Effector memory CD8-positive, alpha-beta T cell (primary cell): ENCODE results near the gene PPP1R12B.
A peak's percentile ranks its signal among the peaks of the same experiment; 100 is the strongest.
"Not testable (repeated sequence)": the region's sequence is repeated elsewhere in the genome, so short reads cannot be mapped to it uniquely, and the experiment has no call there.

ENCODE experiments used
- ATAC-seq: fragments of 150-1000 bp; cut with Tn5 transposase; replicated peaks from 2 replicates; pipeline ENCODE4 v1.10.0; 2021; ENCODE audit warnings: mild to moderate bottlenecking, moderate library complexity
- DNase-seq, 3 experiments: peaks; one replicate each; pipeline ENCODE4 v3.0.0; 2021
- H3K27ac Mint-ChIP-seq, 2 donors: one replicate each; pipeline ENCODE4 v1.8.0; 2022; ENCODE audit warnings: mild to moderate bottlenecking in 2 of 2, mixed read lengths in 2 of 2, moderate library complexity in 2 of 2
- H3K27me3 Mint-ChIP-seq, 2 donors: one replicate each; pipeline ENCODE4 v1.8.0; 2022; ENCODE audit warnings: mixed read lengths in 2 of 2
- H3K36me3 Mint-ChIP-seq: one replicate; pipeline ENCODE4 v1.8.0; 2022; ENCODE audit warnings: mild to moderate bottlenecking, moderate library complexity, mixed read lengths; ENCODE audit not compliant: insufficient read depth
- H3K4me1 Mint-ChIP-seq, 2 donors: one replicate each; pipeline ENCODE4 v1.8.0; 2022; ENCODE audit warnings: low read depth in 2 of 2, mixed read lengths in 2 of 2
- H3K4me3 Mint-ChIP-seq, 2 donors: one replicate each; pipeline ENCODE4 v1.8.0; 2022; ENCODE audit warnings: mild to moderate bottlenecking in 2 of 2, mixed read lengths in 2 of 2, moderate library complexity in 2 of 2
- H3K9me3 Mint-ChIP-seq, 2 donors: one replicate each; pipeline ENCODE4 v1.8.0; 2022; ENCODE audit warnings: mixed read lengths in 2 of 2

The PPP1R12B gene

DNA sequence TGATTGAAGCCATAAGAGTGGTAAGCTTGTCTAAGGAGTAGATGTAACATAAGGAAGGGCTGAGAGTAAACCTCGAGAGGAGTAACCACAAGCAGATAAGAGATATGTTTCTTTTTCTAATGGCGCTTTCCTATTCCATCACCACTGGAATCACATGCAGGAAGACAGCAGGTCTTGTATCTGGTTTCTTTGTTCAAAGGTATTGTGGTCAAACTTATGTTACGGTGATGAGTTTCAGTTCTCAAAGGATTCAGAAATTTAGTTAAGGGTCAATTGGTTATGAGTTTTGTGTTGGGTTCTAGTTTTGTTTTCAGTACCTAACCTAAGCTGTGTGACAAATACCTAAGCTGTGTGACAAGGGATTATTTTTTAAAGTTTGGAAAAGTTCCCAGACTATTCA, 198.3 kb downstream of the PPP1R12B start:
- H3K4me3 Mint-ChIP-seq, H3K27ac Mint-ChIP-seq, H3K9me3 Mint-ChIP-seq, H3K36me3 Mint-ChIP-seq, DNase-seq, ATAC-seq, H3K27me3 Mint-ChIP-seq: not testable (repeated sequence)
- H3K4me1 Mint-ChIP-seq, result peaks cover 7 to 15% of the 10 kb centered on the region in 2 donors

DNA sequence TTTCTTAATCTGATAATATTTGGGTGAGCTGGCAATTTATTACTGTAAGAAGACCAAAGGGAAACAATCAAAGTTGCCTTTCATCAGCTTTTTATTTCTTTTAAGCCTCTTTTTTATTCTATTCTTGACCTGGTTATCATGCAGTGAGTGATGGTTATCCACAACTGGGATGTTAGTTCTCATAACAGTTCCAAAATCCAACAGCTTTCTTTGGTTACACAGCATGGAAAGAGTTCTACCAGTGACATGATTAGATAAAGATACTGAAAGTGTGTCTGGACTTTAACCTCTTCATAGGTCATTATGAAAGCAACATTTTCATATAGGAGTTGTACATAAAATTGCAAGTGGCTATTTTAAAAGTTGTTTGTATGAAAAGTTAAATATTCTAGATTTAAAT, 198.7 kb downstream of the PPP1R12B start:
- Mint-ChIP-seq H3K9me3 (no peaks in the 10 kb centered on the region), H3K4me3 (no peak overlapping the region), H3K36me3 (no peaks in the 10 kb centered on the region), H3K27ac (no peak overlapping the region), H3K4me1 (peaks cover 7 to 15% of the 10 kb centered on the region in 2 donors), H3K27me3 (no peaks in the 10 kb centered on the region)
- no peak for ATAC-seq
- no peak for DNase-seq

DNA sequence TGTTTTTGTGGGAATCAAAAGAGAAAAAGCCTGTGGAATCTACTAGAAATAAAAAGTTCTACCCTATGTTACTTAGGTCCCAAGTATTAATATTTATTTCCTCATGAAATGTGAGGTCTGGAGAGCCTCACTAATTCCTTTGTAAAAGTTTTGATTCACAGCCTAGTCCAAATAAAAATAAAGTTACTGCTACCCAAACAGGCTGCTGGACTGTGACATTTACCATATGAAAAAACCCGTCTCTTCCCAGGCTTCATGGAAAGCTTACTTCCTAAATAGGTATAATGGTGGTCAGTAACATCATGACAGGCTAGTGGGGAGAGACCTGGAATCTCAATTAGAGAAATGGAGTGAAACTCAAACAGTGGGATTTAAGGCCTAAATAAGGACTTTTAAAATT, 201.6 kb downstream of the PPP1R12B start:
- not testable (repeated sequence) for H3K27me3 Mint-ChIP-seq, ATAC-seq
- peaks cover 7 to 15% of the 10 kb centered on the region in 2 donors for H3K4me1 Mint-ChIP-seq

DNA sequence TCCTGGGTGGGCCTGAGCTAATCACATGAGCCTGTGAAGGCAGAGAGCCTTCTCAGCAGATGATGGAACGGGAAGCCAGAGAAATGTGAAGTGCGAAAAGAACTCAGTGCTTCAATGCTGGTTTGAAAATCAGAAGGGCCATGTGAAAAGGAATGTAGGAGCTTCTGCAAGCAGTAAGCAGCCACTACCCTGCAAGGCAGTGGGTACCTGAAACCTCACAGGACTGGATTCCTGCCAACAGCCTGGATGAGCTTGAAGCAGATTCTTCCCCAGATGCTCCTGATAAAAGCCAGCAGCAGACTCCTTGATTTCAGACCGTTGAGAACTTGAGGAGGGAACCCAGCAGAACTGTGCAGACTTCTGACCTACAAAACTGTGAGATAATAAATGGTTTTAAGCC, 203.2 kb downstream of the PPP1R12B start:
- no peaks in the 10 kb centered on the region for H3K9me3 Mint-ChIP-seq
- ATAC-seq, result no peak
- H3K4me3 Mint-ChIP-seq, result no peak overlapping the region
- no peak for DNase-seq
- H3K4me1 Mint-ChIP-seq, result peaks cover 0 to under 1% of the 10 kb centered on the region in 2 donors
- no peak overlapping the region for H3K27ac Mint-ChIP-seq
- no peaks in the 10 kb centered on the region for H3K36me3 Mint-ChIP-seq
- H3K27me3 Mint-ChIP-seq, result no peaks in the 10 kb centered on the region

More for the DNA sequence above, 201.6 kb downstream of the PPP1R12B start:
- H3K27ac Mint-ChIP-seq, DNase-seq, H3K36me3 Mint-ChIP-seq, H3K9me3 Mint-ChIP-seq, H3K4me3 Mint-ChIP-seq: not testable (repeated sequence)

DNA sequence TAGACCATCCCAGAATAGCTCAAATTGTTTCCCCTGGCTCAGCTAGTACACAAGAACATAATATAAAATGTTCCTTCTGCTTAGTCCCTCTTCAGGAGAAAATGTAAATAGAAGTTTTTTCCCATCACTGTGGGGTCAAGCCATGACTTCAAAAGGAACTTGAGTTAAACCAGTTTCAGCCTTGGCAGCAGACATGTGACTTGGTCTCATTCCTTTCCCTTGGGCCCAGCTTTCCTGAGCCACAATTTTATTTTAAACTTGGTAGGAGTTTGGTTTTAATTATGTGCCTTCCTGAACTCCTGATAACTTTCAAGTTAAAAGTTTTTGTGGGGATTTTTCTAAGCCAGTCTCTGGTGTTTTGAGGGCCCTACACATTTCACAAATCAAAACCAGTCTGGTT, 204.1 kb downstream of the PPP1R12B start:
- not testable (repeated sequence) for H3K36me3 Mint-ChIP-seq, DNase-seq, H3K4me1 Mint-ChIP-seq, ATAC-seq, H3K4me3 Mint-ChIP-seq, H3K9me3 Mint-ChIP-seq, H3K27me3 Mint-ChIP-seq, H3K27ac Mint-ChIP-seq

DNA sequence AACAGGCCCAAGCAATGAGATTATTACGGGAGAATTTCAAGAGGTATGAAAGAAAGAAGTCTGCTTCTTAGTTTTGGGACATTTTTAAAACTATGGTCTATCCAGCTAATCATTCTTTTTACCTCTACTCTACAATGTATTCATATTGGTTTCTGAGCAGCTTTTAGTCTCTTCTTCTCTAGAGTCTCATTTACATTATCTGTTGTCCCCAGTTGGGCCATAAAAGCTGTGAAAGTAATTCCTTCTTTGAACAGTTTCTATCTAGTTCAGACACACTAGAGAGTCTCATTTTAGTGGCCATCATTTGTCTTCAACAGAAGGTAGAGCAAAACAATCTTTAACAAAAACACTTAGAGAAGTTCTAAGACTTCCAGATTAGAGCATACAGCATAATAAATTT, 204.6 kb downstream of the PPP1R12B start:
- H3K27ac Mint-ChIP-seq, H3K36me3 Mint-ChIP-seq, H3K4me3 Mint-ChIP-seq, ATAC-seq, H3K4me1 Mint-ChIP-seq, H3K27me3 Mint-ChIP-seq, H3K9me3 Mint-ChIP-seq, DNase-seq: not testable (repeated sequence)

DNA sequence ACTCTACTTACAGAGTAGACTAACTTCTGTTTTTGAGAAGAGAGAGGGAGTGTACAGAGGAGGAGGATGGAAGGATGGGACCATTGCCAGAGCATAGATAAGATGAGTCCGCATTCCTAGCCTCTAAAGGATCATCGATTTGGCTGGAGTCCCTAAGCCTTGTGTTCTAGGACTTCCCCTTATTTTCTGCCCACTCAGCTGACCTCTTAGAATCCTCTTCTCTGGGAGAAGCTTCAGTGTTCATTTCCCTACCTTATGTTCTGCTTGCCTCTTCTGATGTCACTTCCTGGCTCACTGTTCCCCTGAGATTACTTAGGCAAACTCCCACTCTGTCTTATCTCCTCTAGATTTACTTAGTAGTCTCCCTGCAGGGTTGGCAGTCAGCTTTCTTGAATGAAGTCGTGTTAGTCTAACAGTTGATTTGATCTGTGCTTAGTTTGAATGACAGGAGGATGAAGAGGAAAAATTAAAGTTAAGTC, 205.1 kb downstream of the PPP1R12B start:
- H3K4me3 Mint-ChIP-seq, result no peak overlapping the region
- no peak for ATAC-seq
- H3K27ac Mint-ChIP-seq, result no peak overlapping the region
- H3K4me1 Mint-ChIP-seq, result no peaks in the 10 kb centered on the region
- no peak for DNase-seq
- H3K9me3 Mint-ChIP-seq, result no peaks in the 10 kb centered on the region
- H3K27me3 Mint-ChIP-seq, result no peaks in the 10 kb centered on the region
- no peaks in the 10 kb centered on the region for H3K36me3 Mint-ChIP-seq

DNA sequence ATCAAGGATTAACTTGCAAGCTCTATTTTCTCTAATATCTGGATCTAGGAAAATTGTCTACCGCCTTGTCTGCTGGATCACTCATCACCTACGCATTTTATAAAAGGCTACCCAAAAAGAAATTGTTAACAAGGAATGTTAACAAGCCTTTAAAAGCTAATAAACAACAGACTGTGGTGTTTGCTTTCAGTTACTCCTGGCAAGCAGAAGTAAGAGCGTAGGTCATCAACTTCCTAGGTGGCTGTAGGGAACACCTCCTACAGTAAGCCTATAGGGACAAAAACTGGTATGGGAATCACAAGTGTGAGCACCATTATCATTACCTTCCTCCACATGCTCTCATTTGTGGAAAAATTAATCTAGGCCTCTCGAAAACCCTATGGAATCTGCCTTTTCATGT, 206.1 kb downstream of the PPP1R12B start:
- ATAC-seq, H3K9me3 Mint-ChIP-seq, H3K4me1 Mint-ChIP-seq, H3K36me3 Mint-ChIP-seq, DNase-seq, H3K27me3 Mint-ChIP-seq, H3K4me3 Mint-ChIP-seq, H3K27ac Mint-ChIP-seq: not testable (repeated sequence)

DNA sequence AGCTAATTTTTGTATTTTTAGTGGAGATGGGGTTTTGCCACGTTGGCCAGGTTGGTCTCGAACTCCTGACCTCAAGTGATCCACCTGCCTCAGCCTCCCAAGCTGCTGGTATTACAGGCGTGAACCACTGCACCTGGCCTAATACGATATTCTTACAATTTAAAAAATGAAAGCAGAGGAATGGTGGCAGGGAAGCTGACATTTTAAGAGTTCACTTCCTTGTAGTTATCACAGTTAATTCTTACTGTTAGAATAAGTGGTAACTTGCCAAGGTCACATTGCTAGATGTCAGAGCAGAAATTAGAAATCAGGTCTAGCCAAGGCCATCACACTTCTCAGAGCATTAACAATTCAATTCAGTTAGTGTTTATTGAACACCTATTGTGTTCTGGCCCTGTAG, 207.5 kb downstream of the PPP1R12B start:
- not testable (repeated sequence) for H3K27me3 Mint-ChIP-seq, H3K27ac Mint-ChIP-seq, ATAC-seq, H3K4me1 Mint-ChIP-seq, H3K36me3 Mint-ChIP-seq, H3K9me3 Mint-ChIP-seq, DNase-seq, H3K4me3 Mint-ChIP-seq

DNA sequence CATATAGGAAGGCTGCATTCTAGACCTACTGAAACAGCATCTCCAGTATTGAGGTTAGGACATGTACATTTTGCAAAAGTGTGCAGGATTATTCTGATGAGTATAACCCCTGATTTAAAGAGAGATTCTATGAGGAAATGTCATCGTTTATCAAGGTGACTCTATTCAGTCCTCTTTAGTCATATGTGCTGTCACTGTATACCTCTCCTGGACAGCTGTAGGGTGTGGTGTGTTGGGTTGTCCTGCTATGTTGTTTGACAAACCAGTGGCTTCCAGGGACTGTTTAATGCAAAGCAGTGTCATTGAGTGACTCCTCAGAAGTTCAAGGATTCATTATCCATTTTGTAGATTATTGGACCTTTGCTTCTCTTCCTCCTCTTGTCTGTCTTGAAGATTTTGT, 209.2 kb downstream of the PPP1R12B start:
- not testable (repeated sequence) for H3K27ac Mint-ChIP-seq, H3K9me3 Mint-ChIP-seq, DNase-seq, ATAC-seq, H3K4me1 Mint-ChIP-seq, H3K4me3 Mint-ChIP-seq, H3K36me3 Mint-ChIP-seq, H3K27me3 Mint-ChIP-seq

DNA sequence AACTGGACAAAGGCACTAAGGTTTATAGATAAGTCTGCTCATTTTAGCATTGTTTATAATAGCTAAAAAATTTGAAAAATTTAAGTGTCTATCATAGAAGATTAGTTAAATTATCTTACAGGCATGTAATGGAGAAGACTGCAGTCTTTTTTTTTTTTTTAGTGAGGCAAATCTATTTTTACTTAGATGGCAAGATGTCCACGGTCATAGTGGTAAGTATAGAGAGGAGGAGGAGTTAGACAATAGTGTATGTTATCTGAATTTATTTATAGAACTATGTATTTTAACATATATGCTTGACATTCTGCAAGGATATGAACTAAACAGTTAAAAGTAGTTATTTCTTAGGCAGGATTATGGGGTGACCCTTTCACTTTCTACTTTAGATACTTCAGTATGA, 212.7 kb downstream of the PPP1R12B start:
- no peak for DNase-seq
- H3K4me3 Mint-ChIP-seq, result no peak overlapping the region
- H3K27me3 Mint-ChIP-seq, result no peaks in the 10 kb centered on the region
- ATAC-seq, result no peak
- H3K9me3 Mint-ChIP-seq, result no peaks in the 10 kb centered on the region
- no peak overlapping the region for H3K27ac Mint-ChIP-seq
- H3K4me1 Mint-ChIP-seq, result peaks cover 0 to 2% of the 10 kb centered on the region in 2 donors
- H3K36me3 Mint-ChIP-seq, result peaks cover 7% of the 10 kb centered on the region

DNA sequence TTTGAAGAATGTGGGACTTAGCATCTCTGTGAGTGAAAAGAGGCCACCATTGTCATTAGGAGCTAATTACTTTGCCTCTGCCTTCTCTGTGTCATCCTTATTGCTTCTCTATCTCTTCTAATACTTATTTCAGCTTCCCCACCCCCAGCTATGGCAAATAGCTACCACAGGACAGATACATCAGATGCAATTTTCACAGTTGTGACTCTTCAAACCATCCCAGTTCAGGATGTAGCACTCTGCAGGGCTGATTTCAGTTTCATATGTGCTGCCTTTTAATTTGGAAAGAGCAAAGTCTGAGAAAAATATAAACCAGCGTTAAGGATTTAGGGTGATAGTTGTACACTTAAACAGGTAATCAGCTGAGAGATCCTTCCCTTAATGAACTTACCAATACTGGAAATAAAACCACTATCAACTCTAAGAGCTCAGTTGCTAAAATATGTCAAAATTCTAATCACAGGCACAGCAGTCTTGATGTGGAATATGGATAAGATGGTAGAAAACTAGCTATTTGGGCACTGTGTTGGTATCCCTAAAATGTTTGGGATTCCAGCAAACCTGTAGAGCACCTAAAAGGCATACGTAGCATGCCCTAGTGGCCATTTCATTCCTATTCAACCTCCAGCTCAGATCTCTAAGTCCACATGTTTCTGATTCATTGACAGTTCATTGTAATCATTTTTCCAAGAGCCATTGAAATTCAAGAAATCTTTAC, 213.4 kb downstream of the PPP1R12B start:
- no peaks in the 10 kb centered on the region for H3K9me3 Mint-ChIP-seq

DNA sequence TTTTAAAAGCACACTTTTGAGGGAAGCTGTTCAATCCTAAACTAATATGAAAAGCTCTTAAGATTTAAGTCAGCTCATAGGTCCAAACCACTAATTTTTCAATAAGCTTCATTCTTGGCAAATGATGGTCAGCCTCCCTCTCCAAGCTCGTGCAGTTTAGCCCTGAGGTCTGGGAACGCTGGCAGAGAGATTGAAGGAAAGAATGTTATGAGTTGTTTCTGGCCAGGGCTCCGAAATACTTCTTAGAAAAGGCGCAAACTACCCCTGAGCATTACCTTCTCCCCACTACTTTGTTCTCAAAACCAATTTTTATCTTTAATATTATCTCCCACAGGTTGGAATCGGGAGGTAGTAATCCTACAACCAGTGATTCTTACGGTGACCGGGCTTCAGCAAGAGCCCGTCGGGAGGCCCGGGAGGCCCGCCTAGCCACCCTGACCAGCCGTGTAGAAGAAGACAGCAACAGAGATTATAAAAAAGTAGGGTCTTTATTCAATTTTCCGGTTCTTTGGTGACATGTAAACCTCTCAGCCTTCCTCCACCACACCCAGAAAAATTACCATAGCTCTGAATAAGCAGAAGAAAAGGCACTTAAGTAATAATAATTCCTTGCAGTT, 214.1 kb downstream of the PPP1R12B start:
- peaks cover 7% of the 10 kb centered on the region for H3K36me3 Mint-ChIP-seq

More for the DNA sequence above, 213.4 kb downstream of the PPP1R12B start:
- ATAC-seq, result no peak
- Mint-ChIP-seq H3K36me3 (peaks cover 7% of the 10 kb centered on the region), H3K4me1 (peaks cover 0 to 2% of the 10 kb centered on the region in 2 donors), H3K27me3 (no peaks in the 10 kb centered on the region), H3K4me3 (no peak overlapping the region), H3K27ac (peak overlapping the region in 1 of 2 donors; percentile 12)
- no peak for DNase-seq

DNA sequence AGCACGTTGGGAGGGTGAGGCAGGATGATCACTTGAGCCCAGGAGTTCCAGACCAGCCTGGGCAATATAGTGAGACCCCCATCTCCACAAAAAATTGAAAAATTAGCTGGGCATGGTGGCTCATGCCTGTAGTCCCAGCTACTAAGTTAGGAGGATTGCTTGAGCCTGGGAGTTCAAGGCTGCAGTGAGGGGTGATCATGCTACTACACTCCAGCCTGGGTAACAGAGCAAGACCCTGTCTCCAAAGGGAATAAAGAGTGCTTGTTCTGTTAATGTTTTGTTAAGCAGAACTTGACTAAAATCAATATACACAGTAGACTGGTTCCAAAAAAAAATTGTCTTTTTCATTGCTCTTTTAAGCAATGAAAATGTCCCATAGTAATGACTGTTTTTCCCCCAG, 215.3 kb downstream of the PPP1R12B start:
- Mint-ChIP-seq H3K9me3 (no peaks in the 10 kb centered on the region), H3K27me3 (no peaks in the 10 kb centered on the region), H3K36me3 (peaks cover 7% of the 10 kb centered on the region), H3K4me1 (peaks cover 0 to 2% of the 10 kb centered on the region in 2 donors), H3K27ac (peak overlapping the region in 1 of 2 donors; percentile 26), H3K4me3 (no peak overlapping the region)
- DNase-seq, result no peak
- no peak for ATAC-seq

More for the DNA sequence above, 214.1 kb downstream of the PPP1R12B start:
- DNase-seq (no peak), ATAC-seq (no peak)
- Mint-ChIP-seq H3K4me3 (no peak overlapping the region), H3K27ac (peak overlapping the region in 1 of 2 donors; percentile 41), H3K4me1 (peaks cover 0 to 2% of the 10 kb centered on the region in 2 donors), H3K9me3 (no peaks in the 10 kb centered on the region), H3K27me3 (no peaks in the 10 kb centered on the region)
